ENCODE data around the gene LPP. TPM values are rescaled to one million over a fixed set of nuclear protein-coding genes. Genes with fewer than 3 reads are reported as not detected.

Gene LPP
- polyA plus RNA-seq, 2 of the 4 experiments (the other 2 are of a cell fraction): 11.0 to 30.8 TPM

DNA sequence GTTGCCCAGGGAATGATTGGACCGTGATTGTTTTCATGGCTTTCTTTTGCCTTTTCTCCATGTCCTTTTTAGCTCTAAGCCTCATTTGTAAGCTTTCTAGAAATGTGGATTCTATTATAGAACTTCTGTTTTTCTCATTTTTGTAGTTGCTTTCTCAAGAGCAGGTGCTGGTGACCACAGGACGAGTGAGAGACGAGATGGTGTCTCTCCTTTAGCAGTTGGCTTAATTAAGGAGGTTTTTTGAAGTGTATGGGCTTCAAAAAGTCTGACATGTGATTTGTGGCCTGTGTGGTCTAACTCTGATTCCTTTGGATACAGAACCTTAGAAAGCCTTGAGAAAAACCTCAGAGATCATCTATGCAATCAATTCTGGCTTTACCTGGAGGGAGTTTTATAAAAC is 292.8 kb downstream of the LPP start (continued):
- TF ChIP-seq, protein P1, sequence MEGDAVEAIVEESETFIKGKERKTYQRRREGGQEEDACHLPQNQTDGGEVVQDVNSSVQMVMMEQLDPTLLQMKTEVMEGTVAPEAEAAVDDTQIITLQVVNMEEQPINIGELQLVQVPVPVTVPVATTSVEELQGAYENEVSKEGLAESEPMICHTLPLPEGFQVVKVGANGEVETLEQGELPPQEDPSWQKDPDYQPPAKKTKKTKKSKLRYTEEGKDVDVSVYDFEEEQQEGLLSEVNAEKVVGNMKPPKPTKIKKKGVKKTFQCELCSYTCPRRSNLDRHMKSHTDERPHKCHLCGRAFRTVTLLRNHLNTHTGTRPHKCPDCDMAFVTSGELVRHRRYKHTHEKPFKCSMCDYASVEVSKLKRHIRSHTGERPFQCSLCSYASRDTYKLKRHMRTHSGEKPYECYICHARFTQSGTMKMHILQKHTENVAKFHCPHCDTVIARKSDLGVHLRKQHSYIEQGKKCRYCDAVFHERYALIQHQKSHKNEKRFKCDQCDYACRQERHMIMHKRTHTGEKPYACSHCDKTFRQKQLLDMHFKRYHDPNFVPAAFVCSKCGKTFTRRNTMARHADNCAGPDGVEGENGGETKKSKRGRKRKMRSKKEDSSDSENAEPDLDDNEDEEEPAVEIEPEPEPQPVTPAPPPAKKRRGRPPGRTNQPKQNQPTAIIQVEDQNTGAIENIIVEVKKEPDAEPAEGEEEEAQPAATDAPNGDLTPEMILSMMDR (IDR thresholded peaks at IDR 0.05): no peak
- TF ChIP-seq EHF (CRISPR knock-in tag; IDR thresholded peaks at IDR 0.05) (no peak), HOXB13 (CRISPR knock-in tag; IDR thresholded peaks at IDR 0.05; ENCODE audit: low read depth) (no peak), MAFK (IDR thresholded peaks at IDR 0.05; ENCODE audit: partially characterized antibody) (no peak), SMC3 (IDR thresholded peaks at IDR 0.05) (no peak)

DNA sequence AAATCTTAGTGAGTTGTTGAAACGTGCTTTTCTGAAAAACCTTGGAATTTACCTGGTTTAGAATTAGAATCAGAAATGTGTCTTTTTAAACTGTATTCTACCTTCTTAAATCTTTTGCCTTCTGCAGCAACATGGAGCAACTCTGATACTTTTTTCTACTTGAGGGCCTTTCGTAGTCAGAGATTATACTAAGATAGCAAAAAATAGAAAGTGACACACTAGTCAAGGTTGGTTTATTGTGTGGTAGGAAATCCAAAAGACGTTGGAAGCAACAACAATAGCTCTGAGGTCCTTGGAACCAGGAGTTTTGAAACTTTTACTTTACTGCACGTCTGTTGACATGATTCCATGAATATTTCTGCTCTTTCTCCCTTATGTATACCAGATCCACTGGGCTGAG is 294.9 kb downstream of the LPP start:
- no peak for TF ChIP-seq FOXS1 (CRISPR knock-in tag; IDR thresholded peaks at IDR 0.05)
- TF ChIP-seq EHMT2 (IDR thresholded peaks at IDR 0.05; ENCODE audit: low read depth): no peak
- no peak for TF ChIP-seq RARB (CRISPR knock-in tag; IDR thresholded peaks at IDR 0.05)
- no peak for TF ChIP-seq CHD2 (IDR thresholded peaks at IDR 0.05; ENCODE audit: low read length, partially characterized antibody)
- TF ChIP-seq, protein P2, sequence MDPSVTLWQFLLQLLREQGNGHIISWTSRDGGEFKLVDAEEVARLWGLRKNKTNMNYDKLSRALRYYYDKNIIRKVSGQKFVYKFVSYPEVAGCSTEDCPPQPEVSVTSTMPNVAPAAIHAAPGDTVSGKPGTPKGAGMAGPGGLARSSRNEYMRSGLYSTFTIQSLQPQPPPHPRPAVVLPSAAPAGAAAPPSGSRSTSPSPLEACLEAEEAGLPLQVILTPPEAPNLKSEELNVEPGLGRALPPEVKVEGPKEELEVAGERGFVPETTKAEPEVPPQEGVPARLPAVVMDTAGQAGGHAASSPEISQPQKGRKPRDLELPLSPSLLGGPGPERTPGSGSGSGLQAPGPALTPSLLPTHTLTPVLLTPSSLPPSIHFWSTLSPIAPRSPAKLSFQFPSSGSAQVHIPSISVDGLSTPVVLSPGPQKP (IDR thresholded peaks at IDR 0.05; ENCODE audit: low read depth, low read length): no peak
- no peak for TF ChIP-seq EP300 (IDR thresholded peaks at IDR 0.05)
- TF ChIP-seq ZC3H11A (IDR thresholded peaks at IDR 0.05): no peak
- no peak for TF ChIP-seq POLR2A (IDR thresholded peaks at IDR 0.05; ENCODE audit: low read length)
- no peak for TF ChIP-seq CBX2 (IDR thresholded peaks at IDR 0.05; ENCODE audit: borderline replicate concordance, low read depth)
- no peak for TF ChIP-seq CEBPB (IDR thresholded peaks at IDR 0.05)
- no peak for TF ChIP-seq GATA3 (IDR thresholded peaks at IDR 0.05; ENCODE audit: borderline replicate concordance)
- no peak for TF ChIP-seq NFE2L2 (conservative IDR thresholded peaks at IDR 0.05; ENCODE audit: low read length)
- TF ChIP-seq RFX5 (IDR thresholded peaks at IDR 0.05): no peak
- TF ChIP-seq MAZ (IDR thresholded peaks at IDR 0.05; ENCODE audit: borderline replicate concordance, low read depth, low read length): no peak
- TF ChIP-seq FOSB (CRISPR knock-in tag; IDR thresholded peaks at IDR 0.05): no peak
- ChIA-PET CTCF (no interaction called here), POLR2A (no interaction called here)
- Histone ChIP-seq H3K4me1 (no peaks in the 10 kb centered on the region), H3K27ac (no peak overlapping the region), H3K9me3 (no peaks in the 10 kb centered on the region), H3K4me2 (no peak overlapping the region), H3K4me3 (no peak overlapping the region)
- DNase-seq (ENCODE audit: low read depth in 1 of 2, low spot score in 1 of 2) (no peak), FAIRE-seq (no peak), ATAC-seq (no peak)
- WGBS (ENCODE audit: missing lambda C conversion rate): 93% methylated on average over 4 of the region's 4 CpGs

DNA sequence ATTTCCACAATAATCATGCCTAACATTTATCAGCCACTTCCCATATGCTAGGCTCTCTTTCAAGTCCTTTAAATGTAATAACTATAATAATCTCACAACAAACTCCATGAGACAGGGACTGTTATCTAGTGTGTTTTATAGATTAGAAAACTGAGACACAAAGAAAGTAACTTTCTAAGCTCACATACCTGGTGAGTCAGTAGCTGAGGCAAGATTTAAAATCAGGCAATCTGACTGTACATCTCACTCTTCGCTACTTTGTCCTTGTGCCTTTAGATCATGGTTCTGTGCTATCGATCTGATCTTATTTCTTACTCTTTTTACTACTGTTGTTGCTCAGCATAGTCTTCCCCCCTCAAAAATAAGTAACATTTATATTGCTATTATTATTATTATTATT is 295.5 kb downstream of the LPP start:
- H3K4me1 ChIP-seq: no peaks in the 10 kb centered on the region
- H3K9me3 ChIP-seq: no peaks in the 10 kb centered on the region
- FAIRE-seq (no peak), ATAC-seq (no peak), DNase-seq (ENCODE audit: low read depth in 1 of 2, low spot score in 1 of 2) (no peak)
- WGBS (ENCODE audit: missing lambda C conversion rate): 83% methylated on average over 2 of the region's 2 CpGs
- ChIA-PET POLR2A (no interaction called here), CTCF (no interaction called here)
- TF ChIP-seq PHF8 (IDR thresholded peaks at IDR 0.05; ENCODE audit: borderline replicate concordance, low read depth): no peak
- TF ChIP-seq HOXA7 (CRISPR knock-in tag; IDR thresholded peaks at IDR 0.05): no peak
- H3K4me3 ChIP-seq: no peak overlapping the region
- no peak overlapping the region for H3K27ac ChIP-seq
- no peak overlapping the region for H3K4me2 ChIP-seq

DNA sequence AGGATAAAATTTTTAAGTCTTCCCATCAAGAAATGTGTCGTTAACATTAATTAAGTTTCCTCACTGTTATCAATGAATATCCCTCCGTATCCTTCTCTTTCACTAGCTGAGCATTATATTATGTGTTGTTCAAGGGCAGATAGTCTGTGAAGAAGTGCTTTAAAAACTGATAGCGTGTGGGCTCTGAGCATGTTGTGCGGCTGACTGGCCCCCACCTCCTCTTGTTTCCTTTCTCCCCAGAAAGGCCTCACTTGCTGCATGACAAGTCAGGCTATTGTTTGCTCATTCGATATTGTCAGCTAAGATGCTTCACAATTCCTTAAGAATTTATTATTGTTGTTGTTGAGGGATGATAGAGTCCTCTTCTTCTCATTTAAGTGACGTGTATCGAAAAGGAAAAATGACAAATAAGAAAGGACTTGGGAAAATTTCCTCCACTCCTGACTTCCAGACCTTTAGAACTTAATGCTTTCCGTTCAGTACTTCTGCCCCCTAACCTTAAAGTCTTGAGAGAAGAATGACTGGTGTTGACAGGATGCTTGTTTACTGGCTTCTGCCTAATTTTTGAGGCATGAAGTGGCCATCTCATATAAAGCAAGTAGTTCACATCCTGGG is 298.3 kb downstream of the LPP start:
- DNase-seq (ENCODE audit: low read depth in 1 of 2, low spot score in 1 of 2) (no peak), ATAC-seq (no peak), FAIRE-seq (no peak)
- no peak overlapping the region for H3K27ac ChIP-seq
- H3K4me3 ChIP-seq: no peak overlapping the region
- H3K4me1 ChIP-seq: no peaks in the 10 kb centered on the region
- CTCF ChIA-PET: no interaction called here
- no peak overlapping the region for H3K4me2 ChIP-seq
- H3K9me3 ChIP-seq: no peaks in the 10 kb centered on the region
- WGBS (ENCODE audit: missing lambda C conversion rate): 96% methylated on average over 8 of the region's 8 CpGs
- POLR2A ChIA-PET: no interaction called here
- TF ChIP-seq BHLHE40 (IDR thresholded peaks at IDR 0.05; ENCODE audit: low read depth, low read length) (no peak), POLR2A (IDR thresholded peaks at IDR 0.05; ENCODE audit: low read length) (no peak), RARB (CRISPR knock-in tag; IDR thresholded peaks at IDR 0.05) (no peak), RNF2 (IDR thresholded peaks at IDR 0.05; ENCODE audit: borderline replicate concordance, low read depth) (no peak), EHF (CRISPR knock-in tag; IDR thresholded peaks at IDR 0.05) (no peak), HDAC2 (IDR thresholded peaks at IDR 0.05) (no peak), FOSB (CRISPR knock-in tag; IDR thresholded peaks at IDR 0.05) (no peak), KDM1A (IDR thresholded peaks at IDR 0.05; ENCODE audit: low read depth) (no peak)
- TF ChIP-seq, protein P3, sequence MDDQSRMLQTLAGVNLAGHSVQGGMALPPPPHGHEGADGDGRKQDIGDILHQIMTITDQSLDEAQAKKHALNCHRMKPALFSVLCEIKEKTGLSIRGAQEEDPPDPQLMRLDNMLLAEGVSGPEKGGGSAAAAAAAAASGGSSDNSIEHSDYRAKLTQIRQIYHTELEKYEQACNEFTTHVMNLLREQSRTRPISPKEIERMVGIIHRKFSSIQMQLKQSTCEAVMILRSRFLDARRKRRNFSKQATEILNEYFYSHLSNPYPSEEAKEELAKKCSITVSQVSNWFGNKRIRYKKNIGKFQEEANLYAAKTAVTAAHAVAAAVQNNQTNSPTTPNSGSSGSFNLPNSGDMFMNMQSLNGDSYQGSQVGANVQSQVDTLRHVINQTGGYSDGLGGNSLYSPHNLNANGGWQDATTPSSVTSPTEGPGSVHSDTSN (IDR thresholded peaks at IDR 0.05): no peak
- TF ChIP-seq, protein P2 (IDR thresholded peaks at IDR 0.05; ENCODE audit: low read depth, low read length): no peak
- TF ChIP-seq, protein P4, sequence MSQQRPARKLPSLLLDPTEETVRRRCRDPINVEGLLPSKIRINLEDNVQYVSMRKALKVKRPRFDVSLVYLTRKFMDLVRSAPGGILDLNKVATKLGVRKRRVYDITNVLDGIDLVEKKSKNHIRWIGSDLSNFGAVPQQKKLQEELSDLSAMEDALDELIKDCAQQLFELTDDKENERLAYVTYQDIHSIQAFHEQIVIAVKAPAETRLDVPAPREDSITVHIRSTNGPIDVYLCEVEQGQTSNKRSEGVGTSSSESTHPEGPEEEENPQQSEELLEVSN (IDR thresholded peaks at IDR 0.05; ENCODE audit: borderline replicate concordance, low read depth): no peak
